HL-60 (cell line): ENCODE data around the gene RAB28.

ENCODE experiments used
- CTCF ChIP-seq: IDR thresholded peaks from one replicate; pipeline ENCODE4 v1.5.1; 2011; ENCODE audit warnings: low read length, control low read depth, inconsistent platforms; ENCODE audit not compliant: insufficient read depth
- GABPA ChIP-seq: IDR thresholded peaks from 2 replicates; pipeline ENCODE4 v1.6.1; 2012; ENCODE audit warnings: low read depth
- POLR2AphosphoS5 ChIP-seq: IDR thresholded peaks from 2 replicates; pipeline ENCODE4 v1.6.1; 2012; ENCODE audit warnings: low read depth
- REST ChIP-seq: IDR thresholded peaks from 2 replicates; pipeline ENCODE4 v1.6.1; 2012; ENCODE audit warnings: low read depth; ENCODE audit not compliant: insufficient replicate concordance

GRCh38 chr4:13386405-13387107 is 97.6 kb downstream of the RAB28 start:
- no peak for TF ChIP-seq CTCF
- TF ChIP-seq POLR2AphosphoS5 = no peak
- no peak for TF ChIP-seq GABPA
- TF ChIP-seq REST = no peak
